Urinary bladder (tissue), 4 donors: ENCODE data around the gene KLHL33. TPM values are rescaled to one million over a fixed set of nuclear protein-coding genes. Genes with fewer than 3 reads are reported as not detected.

Experiments used
- DNase-seq: peaks from one replicate; pipeline ENCODE4 v3.0.0-alpha.2; 2015; ENCODE audit errors: extremely low spot score
- H3K27ac ChIP-seq: one replicate; pipeline ENCODE4 v1.5.1; 2013; ENCODE audit warnings: low read depth, mild to moderate bottlenecking, moderate library complexity
- H3K36me3 ChIP-seq: one replicate; pipeline ENCODE4 v1.6.1; 2013; ENCODE audit warnings: mild to moderate bottlenecking, moderate library complexity; ENCODE audit not compliant: insufficient read depth
- H3K4me1 ChIP-seq: one replicate; pipeline ENCODE4 v1.6.1; 2013; ENCODE audit warnings: mild to moderate bottlenecking, moderate library complexity; ENCODE audit not compliant: insufficient read depth
- H3K4me3 ChIP-seq: one replicate; pipeline ENCODE4 v1.5.1; 2013; ENCODE audit warnings: low read depth, low read length
- WGBS: extraction: QIAGEN DNeasy Blood & Tissue Kit; methylation state at CpG from one replicate; pipeline ENCODE4 v1.1.7; 2013; 5-methylcytosine and 5-hydroxymethylcytosine counted together
- polyA plus RNA-seq: library from polyadenylated mRNA; stranded (reverse); fragments of 200-250 nt; gene quantifications from one replicate; pipeline ENCODE4 v1.2.3, GENCODE V29; 2013
- total RNA-seq: library from RNA; depleted of rRNA; stranded (reverse); fragments of >200 nt; gene quantifications from one replicate; pipeline ENCODE4 v1.2.3, GENCODE V29; 2014
- donor health status: healthy with polysubstance abuse.
- donor health status: healthy.

Gene KLHL33
- total RNA-seq (0.69 TPM), polyA plus RNA-seq (0.42 TPM)

- Histone ChIP-seq H3K27ac (peak within 1 kb of the TSS; percentile 3), H3K4me3 (peak within 1 kb of the TSS; percentile 4), H3K4me1 (no peaks in the 10 kb centered on the region), H3K36me3 (no peaks in the 10 kb centered on the region)
- WGBS: 73% methylated on average over 17 of the region's 17 CpGs
- DNase-seq: no peak
These were observed at the start of gene KLHL33 for GRCh38 chr14:20435582-20436362. Gene KLHL33 (minus strand): TSS chr14:20436166. CDS start chr14:20435811, 355 bp downstream.

- 78% methylated on average over 5 of the region's 5 CpGs for WGBS
- no peak for DNase-seq
- no peak overlapping the region for H3K27ac ChIP-seq
- no peaks in the 10 kb centered on the region for H3K36me3 ChIP-seq
- H3K4me1 ChIP-seq: no peaks in the 10 kb centered on the region
- no peak overlapping the region for H3K4me3 ChIP-seq
These were observed 46.4 kb upstream of the KLHL33 start for GRCh38 chr14:20482382-20482781.

DNA sequence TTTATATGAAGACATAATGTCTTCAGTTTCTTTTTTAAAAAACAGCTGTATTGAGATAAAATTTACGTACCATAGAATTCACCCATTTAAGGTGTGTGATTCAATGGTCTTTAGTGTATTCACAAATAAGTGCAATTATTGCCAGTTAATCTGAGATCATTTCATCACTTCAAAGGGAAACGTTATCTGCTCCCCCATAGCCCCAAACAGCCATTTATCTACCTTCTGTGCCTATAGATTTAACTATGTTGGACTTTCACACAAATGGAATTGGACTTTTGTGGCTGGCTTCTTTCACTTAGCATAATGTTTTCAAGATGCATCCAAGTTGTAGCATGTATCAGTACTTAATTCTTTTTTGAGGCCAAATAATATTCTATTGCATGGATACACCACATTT is 42.9 kb upstream of the KLHL33 start:
- no peaks in the 10 kb centered on the region for H3K36me3 ChIP-seq
- WGBS: 90% methylated on average over 2 of the region's 2 CpGs
- no peak overlapping the region for H3K27ac ChIP-seq
- DNase-seq: no peak
- H3K4me1 ChIP-seq: no peaks in the 10 kb centered on the region
- H3K4me3 ChIP-seq: no peak overlapping the region

DNA sequence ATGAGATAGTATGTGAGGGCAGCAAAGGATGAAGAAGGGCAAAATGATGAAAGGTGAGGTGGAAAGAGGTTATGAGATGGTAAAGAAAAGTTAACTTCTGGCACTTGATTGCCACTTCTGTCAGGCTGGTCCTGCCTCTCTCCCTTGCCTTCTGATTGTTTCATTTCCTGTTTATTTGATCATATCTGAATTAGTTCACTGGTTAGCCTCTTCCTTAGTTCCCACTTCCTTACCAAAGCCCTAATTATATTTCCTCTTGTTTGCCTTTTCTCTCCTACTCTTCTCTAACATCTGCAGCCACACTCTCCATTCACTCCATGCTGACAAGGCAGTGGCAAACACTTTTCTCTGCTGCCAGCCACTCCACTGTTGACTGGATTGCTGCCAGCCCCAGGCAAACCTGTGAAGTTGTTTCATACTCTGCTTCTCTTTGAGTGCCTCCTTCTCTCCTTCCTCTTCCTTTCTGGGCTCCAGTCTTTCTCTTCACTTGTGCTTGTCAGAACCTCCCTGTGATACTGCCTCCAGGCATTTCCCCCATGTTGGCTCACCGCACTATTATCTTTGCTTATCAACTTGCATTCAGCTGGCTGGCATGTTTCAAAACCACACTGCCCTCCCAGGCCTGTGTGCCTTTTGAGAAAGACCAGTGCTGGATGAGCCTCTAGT is 41.4 kb upstream of the KLHL33 start:
- 32% methylated on average over 1 of the region's 1 CpG for WGBS
- Histone ChIP-seq H3K4me3 (no peak overlapping the region), H3K27ac (peak overlapping the region; percentile 11), H3K4me1 (no peaks in the 10 kb centered on the region), H3K36me3 (no peaks in the 10 kb centered on the region)
- DNase-seq: no peak

DNA sequence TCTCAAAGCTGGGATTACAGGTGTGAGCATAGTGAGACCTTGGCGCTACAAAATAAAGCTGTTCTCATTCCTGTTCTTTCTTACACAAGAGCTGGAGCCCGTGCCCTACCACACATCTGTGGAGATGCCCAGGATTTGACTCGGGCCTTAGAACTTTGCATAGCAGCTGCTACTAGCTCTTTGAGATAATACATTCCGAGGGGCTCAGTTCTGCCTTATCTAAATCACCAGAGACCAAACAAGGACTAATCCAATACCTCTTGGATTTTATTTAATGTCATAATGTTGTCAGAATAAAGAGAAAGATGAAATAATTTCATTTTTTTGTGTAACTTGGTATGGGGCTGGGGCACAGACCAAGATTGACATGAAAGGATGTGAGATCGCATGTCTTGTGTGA is 40.8 kb upstream of the KLHL33 start:
- no peaks in the 10 kb centered on the region for H3K4me1 ChIP-seq
- H3K36me3 ChIP-seq: no peaks in the 10 kb centered on the region
- DNase-seq: no peak
- WGBS: 70% methylated on average over 5 of the region's 5 CpGs
- H3K27ac ChIP-seq: no peak overlapping the region
- no peak overlapping the region for H3K4me3 ChIP-seq

DNA sequence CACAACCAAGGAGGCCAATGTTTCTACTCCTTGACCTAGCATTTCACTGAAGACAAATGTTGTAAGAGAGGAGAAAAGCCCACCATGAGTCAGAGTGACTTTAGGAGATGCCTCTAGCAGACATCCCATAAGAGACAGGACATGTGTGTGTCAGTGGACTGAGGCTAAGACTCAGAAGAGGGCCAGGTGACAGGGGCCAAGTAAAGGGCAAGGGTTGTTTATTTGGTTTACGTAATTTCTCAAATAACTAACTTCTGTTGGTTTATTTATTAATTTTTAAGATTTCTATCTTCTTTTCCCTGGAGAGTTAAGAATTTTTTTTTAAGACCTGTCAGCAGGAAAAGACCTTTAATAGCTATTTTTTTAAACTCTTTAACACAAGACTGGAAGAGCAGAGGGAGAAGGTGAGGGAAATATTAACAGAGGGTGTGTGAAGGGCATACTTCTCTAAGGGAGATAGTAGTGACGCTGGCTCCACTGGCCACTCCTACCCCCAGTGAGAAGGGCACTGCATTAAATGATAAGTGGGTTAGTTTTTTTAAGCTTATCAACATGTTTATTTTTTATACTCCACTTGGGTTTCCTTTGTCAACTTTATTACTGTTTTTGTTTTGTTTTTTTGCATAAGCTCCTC is 36.7 kb upstream of the KLHL33 start:
- no peak overlapping the region for H3K4me3 ChIP-seq
- WGBS: 87% methylated on average over 2 of the region's 2 CpGs
- H3K27ac ChIP-seq: no peak overlapping the region
- DNase-seq: no peak
- no peaks in the 10 kb centered on the region for H3K36me3 ChIP-seq
- no peaks in the 10 kb centered on the region for H3K4me1 ChIP-seq

- DNase-seq: no peak
- no peaks in the 10 kb centered on the region for H3K4me1 ChIP-seq
- H3K27ac ChIP-seq: no peak overlapping the region
- H3K36me3 ChIP-seq: no peaks in the 10 kb centered on the region
- 1% methylated on average over 2 of the region's 2 CpGs for WGBS
- H3K4me3 ChIP-seq: no peak overlapping the region
These were observed 34.6 kb upstream of the KLHL33 start for GRCh38 chr14:20470603-20470901.

DNA sequence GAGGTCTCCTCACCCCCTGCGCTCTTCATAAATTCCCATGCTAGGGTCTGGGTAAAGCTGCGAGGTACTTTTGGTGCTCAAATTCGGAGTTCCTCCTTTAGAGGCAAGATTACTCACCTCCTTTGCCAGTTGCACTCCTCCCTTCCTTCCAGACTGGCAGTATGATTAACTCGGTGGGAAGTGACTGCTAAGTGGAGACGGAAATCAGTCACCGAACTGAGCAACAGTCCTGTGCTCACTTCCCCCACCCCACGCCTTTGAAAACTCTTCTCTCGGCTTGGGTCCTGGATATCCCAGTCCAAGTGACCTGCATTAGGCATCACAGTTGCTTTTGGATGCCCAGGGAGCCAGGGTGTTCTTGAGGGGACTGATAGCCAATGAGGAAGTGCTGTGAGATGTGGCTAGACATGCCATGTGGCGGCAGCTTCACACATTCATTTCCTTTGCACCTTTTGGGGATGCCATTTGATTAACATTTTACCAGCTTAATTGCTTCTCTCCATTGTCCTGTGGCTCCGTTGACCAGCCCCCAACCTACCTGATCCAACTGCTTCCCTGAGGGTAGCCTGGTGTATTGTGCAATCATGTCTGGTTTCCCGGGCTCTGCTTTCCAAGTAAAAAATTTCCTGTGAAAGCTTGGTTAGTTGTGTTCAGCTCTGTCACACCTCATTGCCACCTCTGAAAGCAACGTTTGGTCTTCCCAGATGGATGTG is 34.1 kb upstream of the KLHL33 start:
- WGBS: 3% methylated on average over 12 of the region's 12 CpGs
- no peaks in the 10 kb centered on the region for H3K36me3 ChIP-seq
- H3K4me3 ChIP-seq: peak overlapping the region; percentile 63
- H3K27ac ChIP-seq: peak overlapping the region; percentile 70
- H3K4me1 ChIP-seq: no peaks in the 10 kb centered on the region
- DNase-seq: no peak

GRCh38 chr14:20469242-20469889 is 33.4 kb upstream of the KLHL33 start, which contains the start of gene PNP:
Gene PNP (plus strand): TSS chr14:20469406. CDS start chr14:20469525, 119 bp downstream.
- no peaks in the 10 kb centered on the region for H3K36me3 ChIP-seq
- under 1% methylated on average over 40 of the region's 40 CpGs for WGBS
- DNase-seq: peak; percentile 70
- peak within 1 kb of the TSS; percentile 63 for H3K4me3 ChIP-seq
- peak within 1 kb of the TSS; percentile 70 for H3K27ac ChIP-seq
- H3K4me1 ChIP-seq: no peaks in the 10 kb centered on the region

- Histone ChIP-seq H3K4me1 (no peaks in the 10 kb centered on the region), H3K4me3 (peak overlapping the region; percentile 63), H3K27ac (no peak overlapping the region), H3K36me3 (no peaks in the 10 kb centered on the region)
- WGBS: 27% methylated on average over 16 of the region's 16 CpGs
- no peak for DNase-seq
These were observed 32.8 kb upstream of the KLHL33 start for GRCh38 chr14:20468764-20469241.

- H3K36me3 ChIP-seq: peaks cover 2% of the 10 kb centered on the region
- under 1% methylated on average over 67 of the region's 67 CpGs for WGBS
- peak within 1 kb of the TSS; percentile 94 for H3K27ac ChIP-seq
- DNase-seq: peak; percentile 99
- H3K4me1 ChIP-seq: no peaks in the 10 kb centered on the region
- peak within 1 kb of the TSS; percentile 94 for H3K4me3 ChIP-seq
These were observed 25.5 kb upstream of the KLHL33 start, which contains the start of gene PIP4P1 for GRCh38 chr14:20461225-20462141. Gene PIP4P1 (minus strand): TSS chr14:20461434. CDS start chr14:20461325, 109 bp downstream.
